HEK293T (cell line): ENCODE results near the gene EVA1B.

Source experiments
- CTCF ChIA-PET: fragments of 350-600 bp; formaldehyde crosslinking; extraction: SDS; loops from one replicate; lab custom pipeline; 2021; ENCODE audit warnings: antibody characterized with exemption, inconsistent platforms; lab: Yijun Ruan, JAX
- POLR2A ChIA-PET: fragments of 350-600 bp; formaldehyde crosslinking; extraction: SDS; loops from one replicate; lab custom pipeline; 2020; ENCODE audit warnings: antibody characterized with exemption, inconsistent platforms; lab: Yijun Ruan, JAX
- DNase-seq: peaks from one replicate; pipeline ENCODE4 v3.0.0; 2012; ENCODE audit warnings: mixed read lengths; ENCODE audit errors: extremely low spot score
- ARNT ChIP-seq: fragments of 450-650 bp; IDR thresholded peaks from 2 replicates; pipeline ENCODE4 v1.6.1; 2017; ENCODE audit warnings: mild to moderate bottlenecking
- BHLHE40 ChIP-seq: fragments of 450-650 bp; IDR thresholded peaks from 2 replicates; pipeline ENCODE4 v1.6.1; 2016; ENCODE audit warnings: mild to moderate bottlenecking, moderate library complexity, borderline replicate concordance
- CTBP1 ChIP-seq: fragments of 450-650 bp; IDR thresholded peaks from 2 replicates; pipeline ENCODE4 v1.6.1; 2016; ENCODE audit warnings: borderline replicate concordance
- ELF4 ChIP-seq: fragments of 450-650 bp; IDR thresholded peaks from 2 replicates; pipeline ENCODE4 v1.6.1; 2017; ENCODE audit warnings: antibody characterized with exemption
- FOXA1 ChIP-seq: fragments of 450-650 bp; IDR thresholded peaks from 2 replicates; pipeline ENCODE4 v1.6.1; 2016; ENCODE audit warnings: mild to moderate bottlenecking
- FOXK2 ChIP-seq: fragments of 450-650 bp; IDR thresholded peaks from 2 replicates; pipeline ENCODE4 v1.6.1; 2016; ENCODE audit warnings: mild to moderate bottlenecking
- FOXM1 ChIP-seq: fragments of 450-650 bp; IDR thresholded peaks from 2 replicates; pipeline ENCODE4 v1.6.1; 2017; ENCODE audit warnings: mild to moderate bottlenecking, borderline replicate concordance
- HDGF ChIP-seq: fragments of 450-650 bp; IDR thresholded peaks from 2 replicates; pipeline ENCODE4 v1.6.1; 2017; ENCODE audit warnings: antibody characterized with exemption, borderline replicate concordance
- L3MBTL2 ChIP-seq: fragments of 450-650 bp; conservative IDR thresholded peaks from 2 replicates; pipeline ENCODE4 v1.6.1; 2016; ENCODE audit warnings: mild to moderate bottlenecking
- LEF1 ChIP-seq: fragments of 450-650 bp; IDR thresholded peaks from 2 replicates; pipeline ENCODE4 v1.6.1; 2017; ENCODE audit warnings: mild to moderate bottlenecking, borderline replicate concordance
- NFRKB ChIP-seq: fragments of 450-650 bp; IDR thresholded peaks from 2 replicates; pipeline ENCODE4 v1.6.1; 2016; ENCODE audit warnings: mild to moderate bottlenecking, moderate library complexity
- PKNOX1 ChIP-seq: fragments of 450-650 bp; IDR thresholded peaks from 2 replicates; pipeline ENCODE4 v1.6.1; 2016
- SP1 ChIP-seq: fragments of 450-650 bp; IDR thresholded peaks from 2 replicates; pipeline ENCODE4 v1.6.1; 2017
- SUZ12 ChIP-seq: fragments of 450-650 bp; IDR thresholded peaks from 2 replicates; pipeline ENCODE4 v1.6.1; 2016; ENCODE audit warnings: mild to moderate bottlenecking
- TARDBP ChIP-seq: fragments of 450-650 bp; IDR thresholded peaks from 2 replicates; pipeline ENCODE4 v1.6.1; 2016
- ZNF384 ChIP-seq: fragments of 450-650 bp; IDR thresholded peaks from 2 replicates; pipeline ENCODE4 v1.6.1; 2016

The EVA1B gene

GRCh38 chr1:36304970-36305914 is 18.2 kb downstream of the EVA1B start:
- no peak for TF ChIP-seq ZNF384
- POLR2A ChIA-PET = interaction anchor here (0.8 to 1.5 kb wide), 4 partner anchors 81 to 159 kb away, joined by 3 to 7 read pairs (median 4); partner anchors contain the start of genes MRPS15, THRAP3 and TRAPPC3
- DNase-seq = no peak
- CTCF ChIA-PET = interaction anchor here (1.7 kb wide), 1 partner anchor 19 kb away, joined by 4 read pairs; no protein-coding TSS in a partner anchor

GRCh38 chr1:36304521-36304920 is 18.9 kb downstream of the EVA1B start:
- no peak for DNase-seq
- ChIA-PET POLR2A (interaction anchor here (0.6 kb wide), 1 partner anchor 95 kb away, joined by 3 read pairs; no protein-coding TSS in a partner anchor), CTCF (interaction anchor here (1.7 kb wide), 1 partner anchor 19 kb away, joined by 4 read pairs; no protein-coding TSS in a partner anchor)
- TF ChIP-seq SP1 = no peak

- DNase-seq = no peak
- CTCF ChIA-PET = interaction anchor here (1.7 kb wide), 1 partner anchor 18 kb away, joined by 4 read pairs; no protein-coding TSS in a partner anchor
- TF ChIP-seq HDGF (no peak), SUZ12 (no peak), ELF4 (no peak), PKNOX1 (no peak), FOXM1 (no peak), FOXA1 (no peak), FOXK2 (no peak), ZNF384 (no peak), NFRKB (no peak), BHLHE40 (no peak), CTBP1 (no peak)
- POLR2A ChIA-PET = interaction anchor here (0.6 kb wide), 1 partner anchor 96 kb away, joined by 3 read pairs; no protein-coding TSS in a partner anchor
Measured at GRCh38 chr1:36303650-36304360, 19.6 kb downstream of the EVA1B start.

GRCh38 chr1:36303244-36303643 is 20.2 kb downstream of the EVA1B start:
- no peak for DNase-seq
- CTCF ChIA-PET = interaction anchor here (1.7 kb wide), 1 partner anchor 17 kb away, joined by 4 read pairs; no protein-coding TSS in a partner anchor
- no peak for TF ChIP-seq FOXK2
- no peak for TF ChIP-seq ZNF384
- no peak for TF ChIP-seq SUZ12
- TF ChIP-seq L3MBTL2 = no peak
- POLR2A ChIA-PET = no interaction called here

GRCh38 chr1:36301220-36301619 is 22.2 kb downstream of the EVA1B start:
- CTCF ChIA-PET = interaction anchor here (1.7 kb wide), 1 partner anchor 15 kb away, joined by 7 read pairs; no protein-coding TSS in a partner anchor
- DNase-seq = no peak
- POLR2A ChIA-PET = no interaction called here
- TF ChIP-seq SP1 (no peak), BHLHE40 (no peak), NFRKB (no peak), HDGF (no peak), ELF4 (no peak), PKNOX1 (no peak), SUZ12 (no peak), ZNF384 (no peak), L3MBTL2 (no peak), CTBP1 (no peak), FOXK2 (no peak), FOXM1 (no peak), TARDBP (no peak), ARNT (no peak), FOXA1 (no peak), LEF1 (no peak)

GRCh38 chr1:36300526-36300925 is 22.9 kb downstream of the EVA1B start:
- TF ChIP-seq HDGF (no peak), ELF4 (no peak)
- POLR2A ChIA-PET = interaction anchor here (1.3 kb wide), 1 partner anchor 76 kb away, joined by 4 read pairs; the partner anchor contains the start of gene THRAP3
- CTCF ChIA-PET = interaction anchor here (0.6 to 1.7 kb wide), 9 partner anchors 9 to 1303 kb away, joined by 3 to 7 read pairs (median 3); partner anchors contain the start of gene THRAP3
- no peak for DNase-seq

GRCh38 chr1:36298640-36299039 is 24.8 kb downstream of the EVA1B start:
- ChIA-PET CTCF (no interaction called here), POLR2A (interaction anchor here (0.6 to 0.8 kb wide), 2 partner anchors 8 to 47 kb away, joined by 3 read pairs; no protein-coding TSS in a partner anchor)
- TF ChIP-seq ELF4 = no peak
- TF ChIP-seq ZNF384 = no peak
- TF ChIP-seq ARNT = no peak
- TF ChIP-seq CTBP1 = no peak
- no peak for TF ChIP-seq SUZ12
- TF ChIP-seq FOXA1 = no peak
- TF ChIP-seq L3MBTL2 = no peak
- no peak for TF ChIP-seq NFRKB
- no peak for TF ChIP-seq TARDBP
- TF ChIP-seq SP1 = no peak
- TF ChIP-seq FOXK2 = no peak
- TF ChIP-seq PKNOX1 = no peak
- TF ChIP-seq LEF1 = no peak
- no peak for DNase-seq
